Measurements from ENCODE around the gene BASP1.

Gene BASP1

DNA sequence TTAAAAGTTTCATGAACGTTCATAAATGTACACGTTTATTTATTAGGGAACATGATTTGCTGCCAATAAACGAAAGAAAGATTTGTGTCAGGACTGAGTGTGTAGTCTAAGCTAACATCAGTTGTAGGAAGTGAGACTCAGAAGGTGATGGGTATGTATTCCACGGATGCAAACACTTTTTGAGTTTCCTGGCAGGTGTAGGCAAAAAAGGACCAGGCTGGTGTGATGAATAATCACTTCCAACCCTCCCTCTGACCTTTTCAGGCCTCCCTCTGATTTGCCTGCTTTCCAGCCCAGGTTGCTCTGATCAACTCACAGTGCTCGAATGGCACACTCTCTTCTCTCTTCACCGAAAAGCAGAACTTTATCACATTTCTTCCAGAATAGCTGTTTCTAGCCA lies 51.8 kb downstream of the BASP1 start:
- ATAC-seq (ENCODE audit: low read depth), result peak; percentile 23; the same call in 2 of the 3 replicates
- TF ChIP-seq, protein P1, sequence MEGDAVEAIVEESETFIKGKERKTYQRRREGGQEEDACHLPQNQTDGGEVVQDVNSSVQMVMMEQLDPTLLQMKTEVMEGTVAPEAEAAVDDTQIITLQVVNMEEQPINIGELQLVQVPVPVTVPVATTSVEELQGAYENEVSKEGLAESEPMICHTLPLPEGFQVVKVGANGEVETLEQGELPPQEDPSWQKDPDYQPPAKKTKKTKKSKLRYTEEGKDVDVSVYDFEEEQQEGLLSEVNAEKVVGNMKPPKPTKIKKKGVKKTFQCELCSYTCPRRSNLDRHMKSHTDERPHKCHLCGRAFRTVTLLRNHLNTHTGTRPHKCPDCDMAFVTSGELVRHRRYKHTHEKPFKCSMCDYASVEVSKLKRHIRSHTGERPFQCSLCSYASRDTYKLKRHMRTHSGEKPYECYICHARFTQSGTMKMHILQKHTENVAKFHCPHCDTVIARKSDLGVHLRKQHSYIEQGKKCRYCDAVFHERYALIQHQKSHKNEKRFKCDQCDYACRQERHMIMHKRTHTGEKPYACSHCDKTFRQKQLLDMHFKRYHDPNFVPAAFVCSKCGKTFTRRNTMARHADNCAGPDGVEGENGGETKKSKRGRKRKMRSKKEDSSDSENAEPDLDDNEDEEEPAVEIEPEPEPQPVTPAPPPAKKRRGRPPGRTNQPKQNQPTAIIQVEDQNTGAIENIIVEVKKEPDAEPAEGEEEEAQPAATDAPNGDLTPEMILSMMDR (IDR thresholded peaks at IDR 0.05; ENCODE audit: poor library complexity, severe bottlenecking), result no peak
- H3K27me3 ChIP-seq (ENCODE audit: insufficient read depth, poor library complexity, severe bottlenecking), result no peaks in the 10 kb centered on the region
- H3K36me3 ChIP-seq (ENCODE audit: low read depth), result peaks cover 48% of the 10 kb centered on the region
- no peak for DNase-seq (ENCODE audit: low spot score)
- no peak overlapping the region for H3K27ac ChIP-seq (ENCODE audit: poor library complexity, severe bottlenecking)
- no peak overlapping the region for H3K4me3 ChIP-seq (ENCODE audit: severe bottlenecking)
- no peaks in the 10 kb centered on the region for H3K4me1 ChIP-seq (ENCODE audit: insufficient read depth, poor library complexity, severe bottlenecking)
- H3K9me3 ChIP-seq (ENCODE audit: severe bottlenecking), result peaks cover 2% of the 10 kb centered on the region

DNA sequence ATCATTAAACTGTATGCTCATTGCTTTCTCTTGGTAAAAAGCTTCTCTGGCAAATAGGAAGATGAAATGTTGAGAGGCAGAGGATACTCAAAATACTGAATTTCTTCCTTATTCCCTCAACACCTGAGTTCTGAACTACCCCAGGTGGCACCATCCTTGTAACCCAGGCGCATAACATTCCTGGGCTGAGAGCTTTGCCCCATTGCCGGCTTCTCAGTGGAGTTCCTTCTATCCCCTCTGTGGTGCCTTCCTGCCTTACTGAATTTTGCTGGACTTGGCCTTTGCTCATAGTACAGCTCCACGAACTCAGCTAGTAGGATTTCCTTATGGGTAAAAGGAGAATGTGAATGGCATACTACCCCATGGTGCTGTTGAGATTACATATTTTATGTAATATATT lies 54.7 kb downstream of the BASP1 start:
- Histone ChIP-seq H3K27me3 (ENCODE audit: insufficient read depth, poor library complexity, severe bottlenecking) (no peaks in the 10 kb centered on the region), H3K9me3 (ENCODE audit: severe bottlenecking) (peaks cover 2% of the 10 kb centered on the region), H3K4me3 (ENCODE audit: severe bottlenecking) (no peak overlapping the region), H3K27ac (ENCODE audit: poor library complexity, severe bottlenecking) (no peak overlapping the region), H3K36me3 (ENCODE audit: low read depth) (peaks cover 58% of the 10 kb centered on the region), H3K4me1 (ENCODE audit: insufficient read depth, poor library complexity, severe bottlenecking) (no peaks in the 10 kb centered on the region)
- ATAC-seq (ENCODE audit: low read depth), result no peak
- DNase-seq (ENCODE audit: low spot score), result no peak
- TF ChIP-seq, protein P1 (IDR thresholded peaks at IDR 0.05; ENCODE audit: poor library complexity, severe bottlenecking), result no peak

DNA sequence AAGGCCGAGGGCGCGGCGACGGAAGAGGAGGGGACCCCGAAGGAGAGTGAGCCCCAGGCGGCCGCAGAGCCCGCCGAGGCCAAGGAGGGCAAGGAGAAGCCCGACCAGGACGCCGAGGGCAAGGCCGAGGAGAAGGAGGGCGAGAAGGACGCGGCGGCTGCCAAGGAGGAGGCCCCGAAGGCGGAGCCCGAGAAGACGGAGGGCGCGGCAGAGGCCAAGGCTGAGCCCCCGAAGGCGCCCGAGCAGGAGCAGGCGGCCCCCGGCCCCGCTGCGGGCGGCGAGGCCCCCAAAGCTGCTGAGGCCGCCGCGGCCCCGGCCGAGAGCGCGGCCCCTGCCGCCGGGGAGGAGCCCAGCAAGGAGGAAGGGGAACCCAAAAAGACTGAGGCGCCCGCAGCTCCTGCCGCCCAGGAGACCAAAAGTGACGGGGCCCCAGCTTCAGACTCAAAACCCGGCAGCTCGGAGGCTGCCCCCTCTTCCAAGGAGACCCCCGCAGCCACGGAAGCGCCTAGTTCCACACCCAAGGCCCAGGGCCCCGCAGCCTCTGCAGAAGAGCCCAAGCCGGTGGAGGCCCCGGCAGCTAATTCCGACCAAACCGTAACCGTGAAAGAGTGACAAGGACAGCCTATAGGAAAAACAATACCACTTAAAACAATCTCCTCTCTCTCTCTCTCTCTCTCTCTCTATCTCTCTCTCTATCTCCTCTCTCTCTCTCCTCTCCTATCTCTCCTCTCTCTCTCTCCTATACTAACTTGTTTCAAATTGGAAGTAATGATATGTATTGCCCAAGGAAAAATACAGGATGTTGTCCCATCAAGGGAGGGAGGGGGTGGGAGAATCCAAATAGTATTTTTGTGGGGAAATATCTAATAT lies 58.1 kb downstream of the BASP1 start:
- Histone ChIP-seq H3K4me1 (ENCODE audit: insufficient read depth, poor library complexity, severe bottlenecking) (no peaks in the 10 kb centered on the region), H3K9me3 (ENCODE audit: severe bottlenecking) (no peaks in the 10 kb centered on the region), H3K27me3 (ENCODE audit: insufficient read depth, poor library complexity, severe bottlenecking) (no peaks in the 10 kb centered on the region), H3K4me3 (ENCODE audit: severe bottlenecking) (no peak overlapping the region), H3K27ac (ENCODE audit: poor library complexity, severe bottlenecking) (no peak overlapping the region), H3K36me3 (ENCODE audit: low read depth) (peaks cover 43% of the 10 kb centered on the region)
- DNase-seq (ENCODE audit: low spot score) (no peak), ATAC-seq (ENCODE audit: low read depth) (no peak)
- TF ChIP-seq, protein P1 (IDR thresholded peaks at IDR 0.05; ENCODE audit: poor library complexity, severe bottlenecking), result no peak

GRCh38 chr5:17276445-17276844 lies 59.0 kb downstream of the BASP1 start:
- Histone ChIP-seq H3K36me3 (ENCODE audit: low read depth) (peaks cover 42% of the 10 kb centered on the region), H3K27me3 (ENCODE audit: insufficient read depth, poor library complexity, severe bottlenecking) (no peaks in the 10 kb centered on the region), H3K4me1 (ENCODE audit: insufficient read depth, poor library complexity, severe bottlenecking) (no peaks in the 10 kb centered on the region), H3K4me3 (ENCODE audit: severe bottlenecking) (no peak overlapping the region), H3K9me3 (ENCODE audit: severe bottlenecking) (no peaks in the 10 kb centered on the region), H3K27ac (ENCODE audit: poor library complexity, severe bottlenecking) (no peak overlapping the region)
- DNase-seq (ENCODE audit: low spot score), result no peak
- TF ChIP-seq, protein P1 (IDR thresholded peaks at IDR 0.05; ENCODE audit: poor library complexity, severe bottlenecking), result no peak
- no peak for ATAC-seq (ENCODE audit: low read depth)

DNA sequence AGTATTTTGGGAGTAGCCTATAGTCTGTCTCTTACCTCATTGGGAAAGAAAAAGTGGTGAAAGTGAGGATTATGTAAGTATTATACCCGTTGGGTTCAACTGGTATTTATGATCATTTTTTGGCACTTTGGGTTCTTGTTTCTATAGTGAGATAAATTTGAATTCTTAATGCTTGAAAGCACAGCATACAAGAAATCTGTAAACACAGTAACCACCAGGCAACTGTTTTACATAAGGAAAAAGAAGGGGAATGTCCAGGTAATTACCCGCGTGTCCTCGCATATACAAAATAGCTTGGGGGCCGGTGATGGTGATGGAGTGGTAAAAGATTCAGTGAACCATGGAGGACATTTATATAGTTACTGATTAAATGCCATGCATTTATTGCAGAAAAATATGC lies 60.5 kb downstream of the BASP1 start:
- H3K9me3 ChIP-seq (ENCODE audit: severe bottlenecking), result no peaks in the 10 kb centered on the region
- H3K4me1 ChIP-seq (ENCODE audit: insufficient read depth, poor library complexity, severe bottlenecking), result no peaks in the 10 kb centered on the region
- ATAC-seq (ENCODE audit: low read depth) (no peak), DNase-seq (ENCODE audit: low spot score) (no peak)
- no peaks in the 10 kb centered on the region for H3K27me3 ChIP-seq (ENCODE audit: insufficient read depth, poor library complexity, severe bottlenecking)
- H3K27ac ChIP-seq (ENCODE audit: poor library complexity, severe bottlenecking), result no peak overlapping the region
- no peak overlapping the region for H3K4me3 ChIP-seq (ENCODE audit: severe bottlenecking)
- TF ChIP-seq, protein P1 (IDR thresholded peaks at IDR 0.05; ENCODE audit: poor library complexity, severe bottlenecking), result no peak
- H3K36me3 ChIP-seq (ENCODE audit: low read depth), result peaks cover 37% of the 10 kb centered on the region
